Measurements from ENCODE around the gene PDSS2. TPM values are rescaled to one million over a fixed set of nuclear protein-coding genes. Genes with fewer than 3 reads are reported as not detected.

Gene PDSS2
- total and polyA plus RNA-seq, 3 donors from 2014 or later = 15.1 to 19.4 (median 17.0) TPM

DNA sequence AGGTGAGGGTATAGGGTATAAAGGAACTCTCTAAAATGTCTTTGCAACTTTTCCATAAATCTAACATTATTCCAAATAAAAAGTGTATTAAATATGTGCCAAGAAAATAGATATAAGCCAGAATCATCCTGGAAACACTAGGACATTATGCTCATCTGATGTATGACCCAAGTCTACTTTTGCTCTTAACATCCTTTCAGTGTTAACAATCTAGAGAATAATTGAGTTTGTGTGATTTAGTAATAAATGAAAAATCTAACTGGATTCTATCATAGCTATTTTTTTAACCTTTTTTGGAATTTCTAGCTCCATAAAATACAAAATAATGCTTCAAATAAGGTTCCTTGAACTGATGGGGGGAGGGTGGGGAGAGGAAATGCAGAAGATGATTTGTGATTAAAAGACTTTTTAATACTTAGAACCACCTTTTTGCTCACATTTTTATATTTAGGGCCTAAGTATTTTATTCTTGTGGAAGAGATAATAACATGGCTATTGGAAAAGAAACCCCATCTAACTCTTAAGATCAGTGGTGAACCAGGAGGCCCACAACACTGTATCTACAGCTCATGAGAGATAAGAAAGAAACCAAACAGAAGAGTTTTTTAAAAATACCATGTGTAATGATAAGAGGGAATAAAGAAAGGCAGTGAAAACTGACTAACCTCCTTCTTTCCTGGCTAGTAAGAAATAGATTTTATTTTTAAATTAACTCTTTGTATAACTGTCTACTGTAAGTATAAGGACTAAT, 68.5 kb downstream of the PDSS2 start:
- intact Hi-C loops (cut with DNase I; ENCODE audit: low total_unique reads) = no loop called here

DNA sequence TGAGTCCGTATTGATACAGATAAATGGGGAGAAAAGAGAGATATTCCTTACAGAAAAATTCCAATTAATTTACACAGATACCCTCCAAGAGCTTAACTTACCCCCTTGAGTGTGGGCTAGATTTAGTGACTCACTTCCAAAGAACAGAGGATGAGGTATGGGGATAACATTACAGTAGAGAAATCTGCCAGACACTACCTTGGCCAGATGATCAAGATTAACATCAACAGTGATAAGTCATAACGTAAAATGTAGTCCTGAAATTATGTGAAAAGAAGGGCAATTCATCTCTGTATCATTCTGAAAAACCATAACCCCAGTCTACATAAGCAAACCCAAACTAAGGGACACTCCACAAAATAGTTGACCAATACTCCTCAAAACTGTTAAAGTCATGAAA, 69.3 kb downstream of the PDSS2 start:
- intact Hi-C loops (cut with DNase I; ENCODE audit: low total_unique reads) = no loop called here
- peaks cover 7% of the 10 kb centered on the region for H3K4me1 ChIP-seq
- TF ChIP-seq, protein P1, sequence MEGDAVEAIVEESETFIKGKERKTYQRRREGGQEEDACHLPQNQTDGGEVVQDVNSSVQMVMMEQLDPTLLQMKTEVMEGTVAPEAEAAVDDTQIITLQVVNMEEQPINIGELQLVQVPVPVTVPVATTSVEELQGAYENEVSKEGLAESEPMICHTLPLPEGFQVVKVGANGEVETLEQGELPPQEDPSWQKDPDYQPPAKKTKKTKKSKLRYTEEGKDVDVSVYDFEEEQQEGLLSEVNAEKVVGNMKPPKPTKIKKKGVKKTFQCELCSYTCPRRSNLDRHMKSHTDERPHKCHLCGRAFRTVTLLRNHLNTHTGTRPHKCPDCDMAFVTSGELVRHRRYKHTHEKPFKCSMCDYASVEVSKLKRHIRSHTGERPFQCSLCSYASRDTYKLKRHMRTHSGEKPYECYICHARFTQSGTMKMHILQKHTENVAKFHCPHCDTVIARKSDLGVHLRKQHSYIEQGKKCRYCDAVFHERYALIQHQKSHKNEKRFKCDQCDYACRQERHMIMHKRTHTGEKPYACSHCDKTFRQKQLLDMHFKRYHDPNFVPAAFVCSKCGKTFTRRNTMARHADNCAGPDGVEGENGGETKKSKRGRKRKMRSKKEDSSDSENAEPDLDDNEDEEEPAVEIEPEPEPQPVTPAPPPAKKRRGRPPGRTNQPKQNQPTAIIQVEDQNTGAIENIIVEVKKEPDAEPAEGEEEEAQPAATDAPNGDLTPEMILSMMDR (IDR thresholded peaks at IDR 0.05) = no peak
- no peak for TF ChIP-seq POLR2A (IDR thresholded peaks at IDR 0.05)
- H3K27me3 ChIP-seq = no peaks in the 10 kb centered on the region
- H3K9me3 ChIP-seq = no peaks in the 10 kb centered on the region
- WGBS, 2 donors = 85 to 89% methylated on average over 2 of the region's 2 CpGs
- H3K4me3 ChIP-seq = no peak overlapping the region
- H3K27ac ChIP-seq = no peak overlapping the region
- H3K36me3 ChIP-seq (ENCODE audit: low read depth, missing control alignments) = no peaks in the 10 kb centered on the region
- no peak for DNase-seq

More for the DNA sequence above, 68.5 kb downstream of the PDSS2 start:
- peaks cover 7% of the 10 kb centered on the region for H3K4me1 ChIP-seq
- no peak overlapping the region for H3K4me3 ChIP-seq
- H3K27ac ChIP-seq = no peak overlapping the region
- DNase-seq = no peak
- no peak for TF ChIP-seq POLR2A (IDR thresholded peaks at IDR 0.05)
- TF ChIP-seq, protein P1 (IDR thresholded peaks at IDR 0.05) = no peak
- H3K36me3 ChIP-seq (ENCODE audit: low read depth, missing control alignments) = no peaks in the 10 kb centered on the region
- no peaks in the 10 kb centered on the region for H3K27me3 ChIP-seq
- H3K9me3 ChIP-seq = no peaks in the 10 kb centered on the region

GRCh38 chr6:107386904-107387303, 72.5 kb downstream of the PDSS2 start:
- Histone ChIP-seq H3K36me3 (ENCODE audit: low read depth, missing control alignments) (no peaks in the 10 kb centered on the region), H3K4me3 (no peak overlapping the region), H3K27ac (no peak overlapping the region), H3K27me3 (no peaks in the 10 kb centered on the region), H3K9me3 (no peaks in the 10 kb centered on the region), H3K4me1 (peaks cover 7% of the 10 kb centered on the region)
- TF ChIP-seq POLR2A (IDR thresholded peaks at IDR 0.05) = no peak
- TF ChIP-seq, protein P1 (IDR thresholded peaks at IDR 0.05) = no peak
- 83 to 85% methylated on average over 2 of the region's 2 CpGs for WGBS, 2 donors
- intact Hi-C loops (cut with DNase I; ENCODE audit: low total_unique reads) = no loop called here
- DNase-seq = no peak

- Histone ChIP-seq H3K4me1 (peaks cover 6% of the 10 kb centered on the region), H3K27ac (no peak overlapping the region), H3K36me3 (ENCODE audit: low read depth, missing control alignments) (no peaks in the 10 kb centered on the region), H3K27me3 (no peaks in the 10 kb centered on the region), H3K4me3 (no peak overlapping the region), H3K9me3 (no peaks in the 10 kb centered on the region)
- intact Hi-C loops (cut with DNase I; ENCODE audit: low total_unique reads) = no loop called here
- 71 to 74% methylated on average over 1 of the region's 1 CpG for WGBS, 2 donors
- TF ChIP-seq, protein P1 (IDR thresholded peaks at IDR 0.05) = no peak
- no peak for TF ChIP-seq POLR2A (IDR thresholded peaks at IDR 0.05)
- DNase-seq = no peak
Measured at GRCh38 chr6:107386340-107386739, 73.0 kb downstream of the PDSS2 start.

- Histone ChIP-seq H3K36me3 (ENCODE audit: low read depth, missing control alignments) (no peaks in the 10 kb centered on the region), H3K27me3 (no peaks in the 10 kb centered on the region), H3K4me1 (no peaks in the 10 kb centered on the region), H3K27ac (no peak overlapping the region), H3K9me3 (no peaks in the 10 kb centered on the region), H3K4me3 (no peak overlapping the region)
- DNase-seq = no peak
- TF ChIP-seq POLR2A (IDR thresholded peaks at IDR 0.05) = no peak
- TF ChIP-seq, protein P1 (IDR thresholded peaks at IDR 0.05) = no peak
- intact Hi-C loops (cut with DNase I; ENCODE audit: low total_unique reads) = no loop called here
Measured at GRCh38 chr6:107383705-107384104, 75.7 kb downstream of the PDSS2 start.

Data from testis (tissue), 3 donors.